ENCODE data around the gene PAPSS2.
"Not testable (repeated sequence)": the region's sequence is repeated elsewhere in the genome, so short reads cannot be mapped to it uniquely, and the experiment has no call there.

PAPSS2 gene

GRCh38 chr10:87659571-87660483, at the start of gene PAPSS2:
PAPSS2 (plus strand) TSS chr10:87659878; CDS start chr10:87659982, 104 bp downstream.
- peak; percentile 44 for DNase-seq

- DNase-seq = not testable (repeated sequence)
Measured at GRCh38 chr10:87611341-87611740, 48.3 kb upstream of the PAPSS2 start.

- no peak for DNase-seq
Measured at GRCh38 chr10:87612115-87612514, 47.6 kb upstream of the PAPSS2 start.

GRCh38 chr10:87613751-87614150, 45.9 kb upstream of the PAPSS2 start:
- no peak for DNase-seq

DNA sequence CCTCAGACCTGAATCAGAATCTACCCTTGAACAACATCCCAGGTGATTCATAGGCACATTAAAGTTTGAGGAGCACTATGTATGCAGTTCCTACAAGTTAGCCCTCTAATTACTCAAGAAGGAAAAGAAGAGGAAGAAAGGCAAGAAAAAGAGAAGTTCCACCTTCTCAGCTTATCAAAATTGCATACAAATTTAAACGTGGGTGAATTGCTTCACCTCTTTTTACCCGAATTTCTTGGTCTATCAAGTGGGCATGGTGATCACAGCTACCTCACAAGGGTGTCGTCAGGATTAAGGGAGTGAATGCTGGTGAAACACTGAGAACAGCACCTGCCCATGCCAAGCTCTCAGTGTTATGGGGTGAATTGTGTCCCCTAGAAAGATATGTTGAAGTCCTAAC, 43.8 kb upstream of the PAPSS2 start:
- no peak for DNase-seq

DNA sequence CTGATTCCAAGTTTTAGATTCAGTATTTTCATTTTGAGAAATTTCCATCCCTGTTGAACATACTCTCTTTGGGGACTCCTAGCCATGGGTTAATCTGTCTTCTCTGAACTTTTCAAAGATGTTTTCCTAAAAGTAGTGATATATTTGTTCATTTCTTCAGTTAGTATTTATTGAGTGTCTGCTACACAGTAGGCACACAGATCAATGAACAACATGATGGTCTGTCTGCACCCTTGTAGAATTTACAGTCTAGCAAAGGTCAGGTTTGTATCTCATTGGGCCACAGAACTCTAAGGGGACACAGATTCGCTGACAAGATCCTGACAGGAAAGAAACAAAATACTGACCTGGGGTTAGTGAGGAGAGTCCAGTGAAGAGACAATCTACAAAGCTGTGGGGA, 42.2 kb upstream of the PAPSS2 start:
- DNase-seq = no peak

DNA sequence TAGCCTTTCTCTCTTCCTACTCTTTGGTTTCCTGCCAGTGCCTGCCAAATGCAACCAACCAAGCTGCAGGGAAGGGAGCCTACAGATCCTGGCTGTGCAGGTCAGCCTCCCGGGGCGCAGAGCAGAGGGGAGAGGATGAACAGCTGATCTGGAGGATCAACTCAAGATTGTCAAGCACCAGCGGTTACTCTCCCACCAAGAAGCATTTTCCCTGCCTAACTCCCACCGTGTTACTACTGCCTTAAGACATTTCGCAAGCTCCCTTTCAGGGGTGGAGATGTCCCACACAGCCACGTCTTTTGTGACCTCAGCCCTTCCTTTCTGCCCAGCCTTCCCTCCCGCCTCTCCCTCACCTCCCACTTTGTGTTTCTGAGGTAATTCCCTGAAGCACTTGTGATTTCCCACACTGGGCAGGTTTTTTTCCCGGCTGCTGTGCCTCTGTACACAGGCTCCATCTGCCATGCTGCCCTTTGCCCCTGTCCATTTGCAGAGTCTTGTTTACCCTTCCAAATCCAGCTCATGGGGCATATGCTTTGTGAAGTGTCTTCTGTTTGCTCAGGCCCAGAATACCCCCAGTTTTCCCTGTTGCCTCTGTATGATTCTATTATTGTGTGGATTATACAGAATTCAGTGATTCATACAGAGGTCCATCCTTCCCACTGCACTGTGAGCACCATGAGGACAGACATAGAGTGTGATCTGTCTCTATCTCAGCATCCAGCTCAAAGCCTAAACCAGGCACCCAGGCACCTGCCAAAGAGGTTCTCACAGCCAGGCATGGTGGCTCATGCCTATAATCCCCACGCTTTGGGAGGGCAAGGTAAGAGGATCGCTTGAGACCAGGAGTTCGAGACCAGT, 40.9 kb upstream of the PAPSS2 start:
- no peak for DNase-seq

DNA sequence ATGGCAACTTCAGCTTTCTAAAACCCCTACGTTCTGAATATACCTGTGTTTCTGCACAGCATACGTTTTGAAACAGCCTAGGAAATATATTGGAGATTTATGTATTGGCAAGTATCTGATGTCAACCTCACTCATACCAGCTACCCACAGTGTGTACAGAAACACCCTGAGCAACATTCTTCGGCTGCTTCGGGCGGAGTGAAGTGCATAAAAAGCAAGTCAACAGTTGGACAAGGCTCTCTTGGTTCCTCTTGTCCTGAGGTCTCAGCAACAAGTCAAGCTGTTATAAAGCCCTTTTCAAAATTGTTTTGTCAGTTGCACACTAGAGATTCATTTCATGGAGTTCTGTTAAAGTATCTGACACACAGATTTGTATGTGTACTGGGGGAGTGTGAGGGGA, 40.0 kb upstream of the PAPSS2 start:
- no peak for DNase-seq

DNA sequence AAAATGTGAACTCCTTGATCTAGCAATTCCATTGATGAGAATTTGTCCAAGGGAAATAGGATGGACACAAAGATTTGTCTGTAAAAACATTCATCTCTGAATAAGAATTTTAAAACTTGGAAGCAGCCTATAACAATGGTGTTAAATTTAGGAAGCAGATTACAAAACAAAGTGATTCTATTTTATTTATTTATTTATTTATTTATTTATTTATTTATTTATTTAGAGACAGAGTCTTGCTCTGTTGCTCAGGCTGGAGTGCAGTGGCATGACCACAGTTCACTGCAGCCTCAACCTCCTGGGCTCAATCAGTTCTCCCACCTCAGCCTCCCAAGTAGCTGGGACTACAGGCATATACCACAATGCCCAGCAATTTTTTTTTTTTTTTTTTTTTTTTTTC, 38.2 kb upstream of the PAPSS2 start:
- DNase-seq = not testable (repeated sequence)

GRCh38 chr10:87622314-87623004, 37.2 kb upstream of the PAPSS2 start:
- no peak for DNase-seq

DNA sequence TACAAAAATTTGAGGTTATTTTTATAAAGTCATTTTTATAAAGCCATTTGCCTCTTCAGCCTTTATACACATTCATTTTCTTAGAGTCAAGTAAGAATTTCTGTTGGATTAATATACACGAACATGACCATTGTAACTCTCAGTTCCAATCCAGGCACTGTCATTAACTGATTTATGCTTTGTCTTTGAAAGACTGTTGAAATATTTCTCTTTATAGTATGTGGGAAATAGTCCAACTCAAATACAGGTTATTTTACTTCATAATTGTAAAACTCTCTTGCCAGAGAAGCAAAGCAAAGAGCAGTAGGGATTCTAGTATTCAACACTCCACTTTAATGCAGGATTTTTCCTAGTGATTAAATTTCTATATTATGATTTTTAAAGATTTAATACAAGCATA, 36.5 kb upstream of the PAPSS2 start:
- no peak for DNase-seq

- DNase-seq = no peak
Measured at GRCh38 chr10:87625661-87626060, 34.0 kb upstream of the PAPSS2 start.

DNA sequence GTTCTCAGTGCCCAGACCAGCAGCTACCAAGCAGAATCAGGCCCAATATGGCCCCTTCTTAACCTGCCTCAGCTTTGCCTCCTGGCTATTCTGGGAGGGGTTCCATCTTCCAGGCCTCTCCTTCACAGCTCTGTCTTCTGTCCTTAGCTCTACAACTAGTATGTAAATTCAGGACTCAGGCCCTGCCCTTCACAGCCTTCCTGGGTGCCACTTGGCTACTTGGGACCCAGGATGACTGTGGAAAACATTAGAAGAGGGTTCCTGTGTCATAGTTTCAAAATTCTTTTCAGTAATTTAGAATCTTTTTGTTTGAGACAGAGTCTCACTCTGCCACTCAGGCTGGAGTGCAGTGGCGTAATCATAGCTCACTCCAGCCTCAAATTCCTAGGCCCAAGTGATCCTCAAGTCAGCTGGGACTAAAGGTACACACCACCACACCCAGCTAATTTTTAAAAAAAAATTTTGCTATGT, 33.2 kb upstream of the PAPSS2 start:
- DNase-seq = no peak

DNA sequence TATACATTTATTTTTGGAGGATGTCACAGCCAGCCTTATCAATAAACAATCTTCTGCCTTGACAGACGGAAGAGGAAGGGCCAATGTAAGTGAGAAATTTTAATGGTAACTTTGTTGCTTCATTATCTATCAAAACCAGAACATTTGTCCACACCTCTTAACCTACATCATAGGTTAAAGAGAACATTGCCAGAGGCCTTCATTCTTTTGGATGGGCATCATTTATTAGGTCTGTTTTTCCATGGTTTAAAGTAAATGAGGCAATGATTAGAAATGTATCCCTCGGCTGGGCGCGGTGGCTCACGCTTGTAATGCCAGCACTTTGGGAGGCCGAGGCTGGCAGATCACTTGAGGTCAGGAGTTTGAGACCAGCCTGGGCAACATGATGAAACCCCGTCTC, 29.5 kb upstream of the PAPSS2 start:
- DNase-seq = no peak

DNA sequence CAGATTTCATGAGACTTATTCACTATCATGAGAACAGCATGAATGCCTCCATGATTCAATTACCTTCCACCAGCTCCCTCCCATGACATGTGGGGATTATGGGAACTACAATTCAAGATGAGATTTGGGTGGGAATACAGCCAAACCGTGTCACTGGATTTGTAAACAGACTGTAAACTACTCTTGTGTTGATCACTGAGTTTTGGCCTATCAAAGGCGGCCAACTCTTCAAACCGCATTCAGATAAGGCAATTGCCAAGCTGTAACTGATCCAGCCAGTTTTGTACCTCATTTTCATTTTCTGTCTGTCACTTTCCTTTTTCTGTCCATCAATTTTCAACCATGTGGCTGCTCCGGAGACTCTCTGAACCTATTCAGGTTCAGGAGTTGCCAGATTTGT, 27.2 kb upstream of the PAPSS2 start:
- DNase-seq = no peak

GRCh38 chr10:87634311-87634710, 25.4 kb upstream of the PAPSS2 start:
- no peak for DNase-seq

- peak; percentile 29 for DNase-seq
Measured at GRCh38 chr10:87635498-87636312, 24.0 kb upstream of the PAPSS2 start.

GRCh38 chr10:87636313-87636915, 23.3 kb upstream of the PAPSS2 start:
- DNase-seq = no peak

- no peak for DNase-seq
Measured at GRCh38 chr10:87639493-87639892, 20.2 kb upstream of the PAPSS2 start.

DNA sequence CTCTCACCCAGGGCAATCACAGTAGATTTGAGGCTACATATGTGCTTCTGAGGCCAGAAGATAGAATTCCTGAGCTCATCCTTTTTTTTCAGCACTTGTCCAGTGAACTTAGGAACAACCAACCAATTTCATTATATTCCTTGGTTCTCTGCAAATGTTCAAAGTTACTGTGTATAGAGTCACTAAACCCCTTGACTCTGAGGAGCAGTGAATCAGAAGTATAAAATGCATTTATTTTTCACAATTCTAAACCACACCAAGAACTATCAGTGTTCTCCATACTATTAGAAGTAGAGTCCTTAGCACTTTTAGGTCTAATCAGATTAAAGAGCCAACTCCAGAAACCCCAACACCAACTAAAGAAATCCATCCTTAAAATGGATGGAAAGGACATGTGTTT, 19.6 kb upstream of the PAPSS2 start:
- DNase-seq = no peak

- DNase-seq = no peak
Measured at GRCh38 chr10:87642486-87642885, 17.2 kb upstream of the PAPSS2 start.

GRCh38 chr10:87642988-87643387, 16.7 kb upstream of the PAPSS2 start:
- DNase-seq = no peak

All from CD4-positive, alpha-beta T cell treated with Interleukin-15 for 1 hour (primary cell).